T-helper 2 cell (primary cell): ENCODE data around the gene UBA1.

Experiments used
- DNase-seq, 5 experiments: peaks; one replicate each; pipeline versions ENCODE4 v3.0.0 to v3.0.0-alpha.2; 2012 to 2022
- total RNA-seq, 2 donors: gene quantifications; one replicate each; lab custom pipeline; 2026; lab: John Stamatoyannopoulos, UW

Gene UBA1
- total RNA-seq, result 108 to 111 reads per million in 2 donors

DNA sequence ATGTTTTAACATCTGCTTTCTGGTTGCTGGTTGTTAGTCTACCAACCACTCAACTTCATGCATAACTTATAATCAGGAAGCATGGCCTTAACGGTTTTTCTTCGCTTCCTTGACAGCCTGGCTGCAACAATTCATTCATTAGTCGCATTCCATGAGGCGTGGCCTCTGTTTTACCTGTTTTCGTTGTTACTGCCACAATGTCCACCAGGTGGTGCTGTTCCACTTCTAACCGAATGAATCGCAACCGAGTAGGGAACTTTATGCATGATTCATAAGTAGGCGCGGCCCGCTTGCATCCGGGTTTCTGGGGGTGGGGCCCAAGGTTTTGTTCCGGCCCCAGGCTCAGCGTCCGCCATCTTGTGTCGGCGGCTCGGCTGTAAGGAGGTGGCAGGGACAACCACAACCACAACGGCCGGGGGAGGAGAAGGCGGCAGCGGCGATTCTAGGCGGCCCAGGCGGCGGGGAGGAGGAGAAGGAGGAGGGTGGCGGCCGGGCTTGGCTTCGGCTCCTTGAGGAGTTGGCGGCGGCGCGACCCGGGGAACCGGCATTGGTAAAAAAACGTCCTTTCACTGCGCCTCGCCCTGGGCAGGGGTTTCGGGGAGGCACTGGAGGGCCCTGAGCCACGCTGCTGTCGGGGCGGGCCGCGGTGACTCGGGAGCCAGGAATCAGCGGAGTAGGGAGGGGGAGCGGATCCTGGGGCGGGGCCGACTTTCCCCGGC is at the start of gene UBA1:
Gene UBA1 (plus strand): TSS at position 355 of the 719 bp plus-strand sequence. CDS start 4,974 bp downstream, outside the sequence.
- DNase-seq, result peak; percentile 66 to 95 (median 88)

DNA sequence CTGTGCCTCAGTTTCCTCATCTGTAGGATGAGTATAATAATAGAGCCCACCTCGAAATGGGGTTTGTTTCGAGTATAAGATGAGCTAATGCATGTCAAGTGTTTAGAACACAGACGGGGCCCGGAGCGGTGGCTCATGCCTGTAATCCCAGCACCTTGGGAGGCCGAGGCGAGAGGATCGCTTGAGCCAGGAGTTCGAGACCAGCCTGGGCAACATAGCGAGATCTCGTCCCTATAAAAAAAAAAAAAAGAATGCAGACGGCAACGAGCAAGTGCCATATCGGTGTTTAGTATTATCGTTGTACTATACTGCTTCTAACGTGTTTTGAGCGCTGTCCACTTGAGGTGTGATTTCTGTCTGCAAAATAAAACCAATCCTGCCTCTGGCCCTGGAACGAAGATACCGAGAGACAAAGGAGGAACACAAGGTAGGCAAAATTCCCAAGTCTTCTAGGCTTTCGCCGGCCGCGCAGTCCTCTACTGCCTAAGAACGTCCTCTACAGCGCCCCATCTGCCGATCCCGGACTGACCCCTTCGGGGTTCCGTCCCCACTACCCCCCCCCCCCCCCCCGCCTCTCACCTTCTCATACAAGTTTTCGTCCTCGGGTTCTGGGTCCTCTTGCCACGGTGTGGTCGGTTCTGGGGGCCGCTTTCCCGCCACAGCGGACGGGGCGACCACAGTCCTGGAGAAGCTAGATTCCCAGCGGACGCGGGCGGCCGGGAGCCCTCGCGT is 49.6 kb upstream of the UBA1 start:
- peak in 1 of 5 experiments; percentile 6 for DNase-seq

DNA sequence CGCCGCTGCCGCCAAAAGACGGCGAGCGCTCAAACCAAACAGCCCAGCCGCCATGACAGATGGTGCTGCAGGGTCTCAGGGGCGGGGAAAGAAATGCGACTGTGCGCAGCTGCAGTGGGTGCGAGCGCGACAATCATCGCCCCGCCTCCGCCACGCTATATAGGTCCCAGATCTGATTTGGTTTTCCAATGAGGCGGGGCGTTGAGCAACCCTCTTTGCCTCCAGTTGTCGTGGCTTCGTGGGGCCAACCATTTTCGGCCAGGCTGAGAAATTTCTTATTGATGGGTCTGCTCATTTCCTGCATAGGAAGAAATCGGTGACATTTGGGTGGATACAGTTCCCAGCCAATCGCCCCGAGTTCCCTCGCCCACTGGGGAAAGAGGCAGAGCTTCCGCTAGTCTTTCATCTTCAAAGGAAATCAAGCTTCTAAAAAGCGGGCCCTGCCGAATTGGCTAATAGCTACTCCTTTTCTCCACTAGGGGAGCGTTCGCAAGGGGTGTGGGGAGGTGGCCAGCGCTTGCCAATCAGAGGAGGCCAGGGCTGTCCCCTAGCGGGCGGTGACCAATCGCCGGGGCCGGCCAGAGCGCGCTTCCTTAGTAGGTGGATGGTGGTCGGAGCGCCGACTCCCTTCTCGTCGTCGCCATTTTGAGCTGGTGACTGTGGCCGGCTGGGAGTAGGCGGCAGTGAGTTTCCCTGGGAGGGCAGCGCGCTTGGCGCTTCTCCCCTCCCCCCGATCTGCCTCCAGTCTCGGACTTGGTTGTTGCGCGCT is 48.8 kb upstream of the UBA1 start, which contains the start of the genes NDUFB11 and RBM10:
Gene NDUFB11 (minus strand): TSS at position 77 of the 769 bp plus-strand sequence. CDS start 23 bp downstream, at position 54.
Gene RBM10 (plus strand): TSS at position 596 of the 769 bp plus-strand sequence. CDS start 2,261 bp downstream, outside the sequence.
- peak; percentile 68 to 96 (median 87) for DNase-seq

DNA sequence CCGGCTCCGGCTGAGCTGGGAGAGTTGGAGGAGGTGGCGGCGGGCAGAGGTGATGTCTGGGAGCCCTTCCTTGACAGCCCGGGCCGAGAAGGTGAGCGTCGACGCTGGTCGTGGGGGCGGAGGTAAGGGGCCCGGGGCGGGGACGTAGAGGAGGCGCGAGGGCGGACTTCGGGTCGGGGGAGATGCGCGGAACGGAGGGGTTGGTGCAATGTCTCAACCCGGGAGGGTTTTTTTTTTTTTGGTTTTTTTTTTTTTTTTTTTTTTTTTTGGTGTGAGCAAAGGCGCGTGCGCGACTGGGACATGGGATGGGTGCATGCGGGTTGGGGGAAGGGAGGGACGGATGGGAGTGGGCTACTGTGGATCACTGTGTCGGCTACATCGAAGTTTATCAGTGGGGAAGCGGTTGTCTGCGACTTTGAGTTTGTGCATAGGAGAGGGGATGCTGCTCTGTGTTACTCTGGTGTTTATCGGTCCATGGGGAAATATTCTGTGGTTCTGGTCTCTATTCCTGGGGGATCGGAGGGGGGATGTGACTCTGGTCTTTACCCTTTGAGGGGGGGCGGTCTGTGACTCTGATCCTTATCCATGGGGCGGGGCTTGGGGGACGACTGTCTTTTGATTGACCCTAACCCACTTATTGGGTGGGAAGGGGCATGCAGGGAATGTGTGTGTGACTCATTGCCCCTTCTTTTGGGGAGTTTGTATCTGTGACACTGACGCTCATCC is 48.1 kb upstream of the UBA1 start:
- DNase-seq, result peak in 1 of 5 experiments; percentile 42

DNA sequence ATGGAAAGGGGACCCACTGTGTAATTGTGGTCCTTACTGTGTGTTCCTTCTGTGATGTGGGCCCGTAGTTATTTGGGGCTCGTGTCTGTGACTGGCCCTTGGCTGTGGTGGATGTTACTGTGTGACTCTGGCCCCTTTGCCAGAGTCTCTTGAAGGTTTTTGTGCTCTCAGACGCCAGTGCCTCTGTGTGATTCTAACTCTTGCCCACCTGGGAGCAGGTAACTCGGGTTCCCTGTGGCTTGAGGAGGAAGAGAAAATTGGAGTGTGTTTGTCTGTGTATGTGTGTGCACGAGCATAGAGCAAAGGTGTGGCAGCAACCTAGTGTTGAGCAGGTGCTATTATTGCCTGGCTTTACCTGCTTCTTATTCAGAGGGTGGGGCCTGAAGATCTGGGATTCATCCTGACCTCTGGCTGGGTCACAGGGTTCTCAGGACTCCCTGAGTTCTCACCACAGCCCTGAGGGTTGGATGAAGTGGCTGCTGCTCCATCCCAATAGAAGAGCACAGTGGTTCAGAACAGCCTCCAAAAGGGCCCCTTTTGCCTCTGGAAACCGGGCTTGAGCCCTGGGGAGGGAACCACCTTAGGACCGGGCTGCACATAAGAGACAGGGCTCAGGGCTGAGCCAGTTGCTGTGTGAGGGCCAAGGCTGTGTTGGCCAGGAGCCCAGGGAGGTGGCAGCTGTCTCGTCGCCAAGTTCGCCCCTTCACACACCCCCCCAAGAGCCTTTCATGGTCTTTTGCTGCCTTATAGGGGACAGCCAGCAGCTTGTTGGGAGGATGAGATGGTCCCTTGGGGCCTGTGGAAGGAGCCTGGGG is 47.3 kb upstream of the UBA1 start:
- DNase-seq, result no peak

DNA sequence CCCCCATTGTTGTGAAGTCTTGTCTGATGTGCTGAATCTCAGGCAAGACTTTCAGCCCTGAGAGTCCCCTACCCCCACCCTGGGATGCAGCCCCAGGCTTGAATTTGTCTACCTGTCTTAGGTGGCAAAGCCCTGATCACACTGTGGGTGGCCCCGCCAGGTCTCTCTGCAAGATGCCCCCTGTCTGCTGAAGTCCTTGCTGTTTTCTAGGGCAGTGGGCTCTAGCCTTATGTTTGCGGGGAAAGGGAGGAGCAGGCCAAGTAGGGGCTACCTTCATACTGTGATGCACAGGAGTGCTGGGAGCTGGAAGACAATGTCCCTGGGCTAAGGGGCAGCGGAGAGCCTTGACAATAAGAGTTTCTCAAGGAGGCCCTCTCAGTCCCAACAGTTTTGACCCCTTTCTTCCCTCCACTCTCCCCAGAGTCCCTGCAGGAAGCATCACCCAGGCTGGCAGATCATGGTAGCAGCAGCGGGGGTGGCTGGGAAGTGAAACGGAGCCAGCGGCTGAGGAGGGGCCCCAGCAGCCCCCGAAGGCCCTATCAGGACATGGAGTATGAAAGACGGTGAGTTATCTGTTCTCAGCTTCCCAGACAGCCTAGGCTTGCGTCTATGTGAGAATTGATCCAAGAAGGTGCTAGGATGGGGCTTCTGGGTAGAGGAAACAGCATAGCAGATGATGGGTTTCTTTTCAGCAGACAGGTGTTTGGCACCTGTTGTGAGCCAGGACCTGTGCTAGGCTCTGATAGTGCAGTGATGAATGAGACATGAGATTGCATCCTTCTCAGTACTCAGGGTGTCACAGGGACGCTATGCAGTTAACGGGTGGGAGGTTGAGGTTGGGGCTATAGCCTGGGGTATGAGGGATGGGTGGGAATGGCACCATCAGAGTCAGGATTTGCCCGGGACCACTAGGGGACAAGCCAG is 46.4 kb upstream of the UBA1 start:
- no peak for DNase-seq

DNA sequence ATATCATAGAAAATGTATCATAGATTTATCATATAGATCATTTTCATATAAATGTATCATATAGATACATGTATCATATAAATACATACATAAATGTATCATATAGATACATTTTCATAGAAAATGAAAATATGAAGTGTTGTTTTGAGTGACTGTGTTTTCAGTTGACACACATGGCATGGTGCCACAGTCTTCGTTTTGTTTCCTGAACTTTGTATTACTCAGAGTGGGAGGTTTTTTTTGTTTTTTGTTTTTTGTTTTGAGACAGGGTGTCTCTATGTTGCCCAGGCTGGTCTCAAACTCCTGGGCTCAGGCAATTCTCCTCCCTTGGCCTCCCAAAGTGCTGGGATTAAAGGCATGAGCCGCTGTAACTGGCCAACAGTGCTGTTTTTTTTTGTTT is 44.7 kb upstream of the UBA1 start:
- peak in 2 of 5 experiments; percentile 2 to 32 for DNase-seq

DNA sequence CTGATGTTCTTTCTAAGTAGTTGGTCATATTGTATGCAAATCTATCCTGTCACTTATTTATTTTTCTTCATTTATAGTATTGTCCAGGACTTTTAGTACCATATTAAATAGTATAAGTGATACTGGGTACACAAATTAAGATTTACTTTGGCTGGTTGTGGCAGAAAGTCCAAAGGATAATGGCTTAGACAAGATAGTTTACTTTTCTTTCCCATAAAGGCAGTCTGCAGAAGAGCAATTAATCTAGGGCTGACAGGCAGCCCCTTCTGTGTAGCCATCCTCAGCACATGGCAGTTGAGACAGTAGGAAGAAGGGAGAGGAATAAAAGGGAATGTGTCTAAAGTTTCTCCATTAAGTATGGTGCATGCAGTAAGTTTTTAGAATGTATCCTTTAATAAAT is 42.2 kb upstream of the UBA1 start:
- DNase-seq, result no peak

DNA sequence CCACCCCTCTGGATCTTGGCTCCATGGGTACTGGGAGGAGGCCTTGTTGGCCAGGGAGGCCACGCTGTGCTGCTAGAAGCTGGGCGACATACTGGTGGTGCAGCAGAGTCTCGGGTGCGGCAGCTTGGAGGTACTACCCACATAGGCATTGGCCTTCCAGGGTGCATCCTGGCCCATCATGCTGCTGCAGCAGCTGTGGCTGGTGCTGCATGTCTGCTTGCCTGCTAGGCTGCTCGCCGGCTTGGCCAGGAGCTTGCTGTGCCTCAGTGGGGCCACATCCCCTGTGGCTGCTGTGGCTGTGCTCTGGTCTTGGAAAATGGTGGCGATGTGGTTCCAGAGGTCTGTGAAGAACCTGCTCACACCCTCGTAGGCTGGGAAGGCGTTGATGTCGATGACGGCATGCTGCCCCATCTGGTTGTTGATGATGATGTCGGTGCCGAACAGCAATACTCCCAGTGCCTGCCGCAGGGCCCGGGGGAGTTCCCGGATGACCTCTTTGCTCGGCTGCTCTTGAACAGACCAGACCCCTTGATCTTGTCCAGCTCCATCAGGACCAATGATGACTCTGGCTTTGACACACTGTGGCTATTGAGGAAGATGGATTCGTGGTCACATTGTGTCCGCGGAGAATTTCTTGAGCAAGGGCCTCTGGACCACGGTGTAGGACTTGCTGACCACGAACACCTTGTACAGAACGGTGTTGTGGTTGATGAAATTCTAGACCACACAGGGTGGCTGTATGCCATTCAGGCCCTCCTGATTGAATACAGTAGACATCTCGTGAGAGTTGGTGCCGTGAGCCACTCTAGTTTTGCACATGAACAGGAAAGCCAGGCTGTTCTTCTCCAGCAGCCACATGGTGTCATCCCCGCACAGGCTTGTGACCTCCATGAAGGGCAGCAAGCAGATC is 36.8 kb upstream of the UBA1 start:
- DNase-seq, result no peak

DNA sequence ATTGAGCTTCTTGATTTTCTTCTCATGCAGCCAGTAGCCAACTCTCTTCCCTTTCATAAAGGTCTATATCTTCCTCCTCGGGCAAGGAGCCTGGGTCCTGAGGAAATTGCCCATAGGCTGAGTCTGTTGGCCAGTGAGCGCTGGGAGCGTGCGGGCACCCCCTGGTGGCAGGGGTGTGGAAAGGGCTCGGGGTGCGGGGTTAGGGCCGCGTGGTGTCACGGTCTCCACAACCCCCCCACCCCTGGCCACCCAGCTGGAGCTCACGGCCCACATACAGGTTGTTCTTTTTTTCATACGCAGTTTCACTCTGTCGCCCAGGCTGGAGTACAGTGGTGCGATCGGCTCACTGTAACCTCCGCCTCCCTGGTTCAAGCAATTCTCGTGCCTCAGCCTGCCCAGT is 35.5 kb upstream of the UBA1 start:
- DNase-seq, result no peak

DNA sequence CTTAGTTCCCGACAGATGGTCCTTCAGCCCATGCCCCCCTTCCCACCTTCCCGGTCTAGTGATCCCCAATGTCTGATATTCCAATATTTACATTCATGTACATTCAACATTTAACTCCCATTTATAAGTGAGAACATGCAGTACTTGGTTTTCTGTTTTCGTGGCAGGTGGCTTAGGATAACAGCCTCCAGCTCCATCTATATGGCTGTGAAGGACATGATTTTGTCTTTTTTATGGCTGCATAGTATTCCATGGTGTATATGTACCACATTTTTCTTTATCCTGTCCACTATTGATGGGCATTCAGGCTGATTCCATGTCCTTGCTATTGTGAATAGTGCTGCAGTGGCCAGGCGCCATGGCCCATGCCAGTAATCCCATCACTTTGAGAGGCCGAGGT is 34.8 kb upstream of the UBA1 start:
- DNase-seq, result no peak

DNA sequence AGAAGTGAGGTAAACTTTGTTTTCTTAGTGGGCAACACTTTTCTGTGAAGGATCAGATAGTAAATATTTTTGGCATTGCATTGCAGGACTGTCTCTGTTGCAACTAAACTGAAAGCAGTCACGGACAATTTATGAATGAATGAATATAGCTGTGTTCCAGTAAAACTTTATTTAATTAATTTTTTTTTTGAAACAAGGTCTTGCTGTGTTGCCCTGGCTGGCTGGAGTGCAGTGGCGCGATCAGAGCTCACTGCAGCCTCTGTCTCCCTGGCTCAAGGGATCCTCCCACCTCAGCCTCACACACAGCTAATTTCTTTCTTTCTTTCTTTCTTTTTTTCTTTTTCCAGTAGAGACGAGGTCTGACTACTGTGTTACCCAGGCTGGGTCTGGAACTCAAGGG is 32.8 kb upstream of the UBA1 start:
- no peak for DNase-seq

DNA sequence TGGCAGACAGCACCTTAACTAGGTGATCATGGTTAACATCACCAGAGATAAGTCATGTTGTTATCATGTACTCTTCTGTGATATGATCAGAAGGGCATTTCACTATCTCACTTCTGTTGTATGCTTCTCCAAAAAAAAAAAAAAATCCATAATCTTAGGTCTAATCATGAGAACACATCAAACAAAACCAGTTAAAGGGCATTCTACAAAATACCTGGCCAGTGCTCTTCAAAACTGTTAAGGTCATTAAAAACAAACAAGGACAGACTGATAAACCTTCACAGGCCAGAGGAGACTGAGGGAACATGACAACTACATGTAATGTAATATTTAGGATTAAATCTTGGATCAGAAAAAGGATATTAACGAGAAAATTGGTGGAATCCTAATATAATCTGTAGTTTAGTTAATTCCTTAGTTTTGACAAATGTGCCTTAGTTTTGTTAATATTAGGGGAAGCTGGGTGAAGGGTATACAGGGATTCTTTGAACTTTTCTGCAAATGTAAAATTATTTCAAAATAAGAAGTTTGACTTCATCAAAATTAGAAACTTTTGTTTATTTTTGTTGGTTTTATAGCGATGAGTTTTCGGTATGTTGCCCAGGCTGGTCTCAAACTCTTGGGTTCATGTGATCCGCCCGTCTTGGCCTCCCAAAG is 30.6 kb upstream of the UBA1 start:
- no peak for DNase-seq

DNA sequence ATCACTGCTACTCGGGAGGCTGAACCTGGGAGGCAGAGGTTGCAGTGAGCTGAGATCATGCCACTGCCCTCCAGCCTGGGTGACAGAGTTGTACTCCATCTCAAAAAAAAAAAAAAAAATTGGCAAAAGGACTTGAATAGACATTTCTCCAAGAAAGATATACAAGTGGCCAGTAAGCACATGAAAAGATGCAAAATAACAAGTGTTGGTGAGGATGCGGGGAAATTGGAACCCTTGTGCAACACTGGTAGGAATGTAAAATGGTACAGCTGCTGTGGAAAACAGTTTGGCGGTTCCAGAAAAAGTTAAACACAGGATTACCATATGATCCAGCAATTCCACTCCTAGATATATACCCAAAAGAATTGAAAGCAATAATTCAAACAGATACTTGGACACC is 29.2 kb upstream of the UBA1 start:
- no peak for DNase-seq

DNA sequence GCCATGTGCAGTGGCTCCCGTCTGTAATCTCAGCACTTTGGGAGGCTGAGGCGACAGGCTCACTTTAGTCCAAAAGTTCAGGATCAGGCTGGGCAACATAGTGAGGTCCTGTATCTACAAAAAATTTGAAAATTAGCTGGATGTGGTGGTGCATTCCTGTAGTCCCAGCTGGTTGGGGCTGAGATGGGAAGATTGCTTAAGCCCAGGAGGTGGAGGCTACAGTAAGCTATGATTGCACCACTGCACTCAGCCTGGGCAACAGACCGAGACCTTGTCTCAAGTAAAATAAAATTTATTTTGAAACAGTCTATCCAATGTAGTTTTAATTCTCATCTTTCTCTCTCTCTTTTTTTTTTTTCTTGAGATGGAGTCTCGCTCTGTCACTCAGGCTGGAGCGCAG is 27.5 kb upstream of the UBA1 start:
- no peak for DNase-seq

DNA sequence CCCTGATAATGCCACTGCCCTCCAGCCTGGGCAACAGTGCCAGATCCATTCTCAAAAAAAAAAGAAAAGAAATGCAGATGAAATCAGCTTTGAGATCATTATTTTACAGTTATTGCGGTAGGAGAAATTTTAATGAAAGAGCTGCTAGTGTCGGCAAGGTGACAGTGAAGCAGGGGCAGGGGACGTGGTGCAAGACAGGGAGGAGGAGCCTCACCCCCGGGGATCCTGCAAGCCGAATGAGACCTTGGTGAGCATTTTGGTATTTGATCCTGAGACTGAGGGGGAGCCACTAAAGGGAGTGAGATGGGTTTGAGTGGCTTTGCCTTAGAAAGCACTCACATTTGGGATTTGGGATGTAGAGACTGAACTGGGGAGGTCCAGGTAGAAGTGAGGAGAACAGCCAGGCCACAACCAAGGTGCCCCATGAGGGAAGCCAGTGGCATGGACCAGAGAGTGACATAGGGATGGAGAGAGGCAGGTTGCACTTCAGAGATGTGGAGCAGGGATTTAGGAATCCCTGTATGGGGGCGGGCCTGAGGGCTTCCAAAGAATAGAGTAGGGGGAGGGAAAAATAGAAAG is 25.0 kb upstream of the UBA1 start:
- no peak for DNase-seq

DNA sequence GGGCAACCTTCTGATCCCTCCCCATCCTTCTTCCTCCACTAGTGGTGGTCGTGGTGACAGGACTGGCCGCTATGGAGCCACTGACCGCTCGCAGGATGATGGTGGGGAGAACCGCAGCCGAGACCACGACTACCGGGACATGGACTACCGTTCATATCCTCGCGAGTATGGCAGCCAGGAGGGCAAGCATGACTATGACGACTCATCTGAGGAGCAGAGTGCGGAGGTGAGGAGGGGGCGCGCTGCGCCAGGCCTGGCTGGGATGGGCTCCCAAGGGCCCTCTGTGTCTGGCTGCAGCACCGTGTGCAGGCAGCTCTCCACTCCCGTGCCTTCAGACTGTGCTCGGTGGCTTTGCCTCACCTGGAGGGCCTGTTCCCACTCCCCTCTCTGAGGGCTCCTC is 24.4 kb upstream of the UBA1 start:
- no peak for DNase-seq
